ENCODE measurements around the gene SCAPER.

DNA sequence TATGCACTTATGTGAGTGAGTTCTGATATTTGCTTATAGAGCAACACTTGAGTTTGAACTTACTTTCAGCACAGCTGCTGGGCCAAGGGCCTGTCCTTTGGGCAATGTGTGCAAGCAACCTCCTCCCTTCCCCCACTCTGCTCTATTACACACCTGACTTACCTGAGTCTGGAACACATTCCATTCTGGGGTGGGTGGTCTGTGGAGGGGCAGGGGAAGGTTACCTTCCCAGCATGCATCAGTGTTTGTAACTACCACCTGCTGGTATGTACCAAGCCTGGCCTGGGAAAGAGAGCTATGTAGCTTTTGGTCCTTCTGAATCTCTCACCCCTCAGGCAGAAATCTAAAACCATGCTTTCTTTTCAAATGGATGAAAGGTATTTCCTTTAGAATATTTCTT, 465.6 kb downstream of the SCAPER start:
- TF ChIP-seq, protein P1, sequence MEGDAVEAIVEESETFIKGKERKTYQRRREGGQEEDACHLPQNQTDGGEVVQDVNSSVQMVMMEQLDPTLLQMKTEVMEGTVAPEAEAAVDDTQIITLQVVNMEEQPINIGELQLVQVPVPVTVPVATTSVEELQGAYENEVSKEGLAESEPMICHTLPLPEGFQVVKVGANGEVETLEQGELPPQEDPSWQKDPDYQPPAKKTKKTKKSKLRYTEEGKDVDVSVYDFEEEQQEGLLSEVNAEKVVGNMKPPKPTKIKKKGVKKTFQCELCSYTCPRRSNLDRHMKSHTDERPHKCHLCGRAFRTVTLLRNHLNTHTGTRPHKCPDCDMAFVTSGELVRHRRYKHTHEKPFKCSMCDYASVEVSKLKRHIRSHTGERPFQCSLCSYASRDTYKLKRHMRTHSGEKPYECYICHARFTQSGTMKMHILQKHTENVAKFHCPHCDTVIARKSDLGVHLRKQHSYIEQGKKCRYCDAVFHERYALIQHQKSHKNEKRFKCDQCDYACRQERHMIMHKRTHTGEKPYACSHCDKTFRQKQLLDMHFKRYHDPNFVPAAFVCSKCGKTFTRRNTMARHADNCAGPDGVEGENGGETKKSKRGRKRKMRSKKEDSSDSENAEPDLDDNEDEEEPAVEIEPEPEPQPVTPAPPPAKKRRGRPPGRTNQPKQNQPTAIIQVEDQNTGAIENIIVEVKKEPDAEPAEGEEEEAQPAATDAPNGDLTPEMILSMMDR (IDR thresholded peaks at IDR 0.05): no peak
- TF ChIP-seq POLR2AphosphoS5 (IDR thresholded peaks at IDR 0.05) (no peak), POLR2A (IDR thresholded peaks at IDR 0.05) (no peak)

Measured in upper lobe of left lung (tissue), 4 donors.